K562 (cell line): ENCODE data around the gene POLR3A. TPM values are rescaled to one million over a fixed set of nuclear protein-coding genes. Genes with fewer than 3 reads are reported as not detected.
A peak's percentile ranks its signal among the peaks of the same experiment; 100 is the strongest.

Source experiments
- CBFA2T2 ChIP-seq: fragments of 450-650 bp; conservative IDR thresholded peaks from 2 replicates; pipeline ENCODE4 v1.6.1; 2017; ENCODE audit warnings: mild to moderate bottlenecking
- CEBPZ ChIP-seq: fragments of 150-350 bp; IDR thresholded peaks from 2 replicates; pipeline ENCODE4 v1.6.1; 2014; ENCODE audit warnings: low read depth, mild to moderate bottlenecking, low read length, borderline replicate concordance
- CHD4 ChIP-seq: fragments of 200-600 bp; sonication (generic); IDR thresholded peaks from 3 replicates; pipeline ENCODE4 v1.6.1; 2012; ENCODE audit warnings: low read depth, mild to moderate bottlenecking, mixed read lengths, low read length, inconsistent platforms; ENCODE audit not compliant: insufficient read depth, insufficient replicate concordance, poor library complexity, severe bottlenecking
- DNMT1 ChIP-seq: fragments of 450-650 bp; IDR thresholded peaks from 2 replicates; pipeline ENCODE4 v1.6.1; 2016; ENCODE audit warnings: antibody characterized with exemption, mild to moderate bottlenecking
- ESRRB ChIP-seq: fragments of 250-450 bp; sonication (Bioruptor Pico); IDR thresholded peaks from 2 replicates; pipeline ENCODE4 v1.5.0; 2020; ENCODE audit warnings: mild to moderate bottlenecking, moderate library complexity, borderline replicate concordance
- HDAC3 ChIP-seq: fragments of 450-650 bp; IDR thresholded peaks from 2 replicates; pipeline ENCODE4 v1.6.1; 2018; ENCODE audit warnings: borderline replicate concordance, mild to moderate bottlenecking, moderate library complexity; ENCODE audit not compliant: partially characterized antibody
- HLTF ChIP-seq: fragments of 450-650 bp; IDR thresholded peaks from 2 replicates; pipeline ENCODE4 v1.6.1; 2016
- HNRNPK ChIP-seq: fragments of 200-400 bp; formaldehyde crosslinking; IDR thresholded peaks from one replicate; pipeline ENCODE4 v1.6.1; 2018; ENCODE audit warnings: mild to moderate bottlenecking, low read depth, low read length; ENCODE audit not compliant: poor library complexity, severe bottlenecking
- KLF1 ChIP-seq: fragments of 450-650 bp; IDR thresholded peaks from 2 replicates; pipeline ENCODE4 v1.6.1; 2016; ENCODE audit warnings: missing genetic modification characterization, missing compliant biosample characterization
- NFATC3 ChIP-seq: fragments of 450-650 bp; IDR thresholded peaks from 2 replicates; pipeline ENCODE4 v1.6.1; 2017; ENCODE audit warnings: mild to moderate bottlenecking
- NR2C2 ChIP-seq, 2 experiments: fragments of 200-800 bp in 1 of 2; sonication (Bioruptor generic) in 1 of 2; sonication (generic) in 1 of 2; formaldehyde crosslinking in 1 of 2; IDR thresholded peaks; 2 replicates each; pipeline versions ENCODE4 v1.6.1 to v1.8.0; 2016 to 2022; ENCODE audit warnings: mild to moderate bottlenecking in 1 of 2, missing compliant biosample characterization in 1 of 2, missing genetic modification characterization in 1 of 2, missing genetic modification reagents in 1 of 2
- POLR3A ChIP-seq: IDR thresholded peaks from 2 replicates; pipeline ENCODE4 v1.6.1; 2011; ENCODE audit warnings: borderline replicate concordance, mild to moderate bottlenecking, moderate library complexity; ENCODE audit not compliant: insufficient read length, insufficient read depth; ENCODE audit errors: extremely low read depth
- STAG1 ChIP-seq: sonication (generic); formaldehyde crosslinking; IDR thresholded peaks from 2 replicates; pipeline ENCODE4 v1.5.0; 2020; ENCODE audit warnings: missing genetic modification reagents, borderline replicate concordance
- TCF3 ChIP-seq: sonication (generic); formaldehyde crosslinking; IDR thresholded peaks from 2 replicates; pipeline ENCODE4 v1.4.0; 2020; ENCODE audit warnings: mild to moderate bottlenecking, missing genetic modification reagents
- THRAP3 ChIP-seq: fragments of 450-650 bp; IDR thresholded peaks from 2 replicates; pipeline ENCODE4 v1.6.1; 2016; ENCODE audit warnings: mild to moderate bottlenecking, inconsistent platforms, borderline replicate concordance
- TRIM28 ChIP-seq: fragments of 450-650 bp; IDR thresholded peaks from 2 replicates; pipeline ENCODE4 v1.6.1; 2017
- ZBTB33 ChIP-seq: sonication (generic); formaldehyde crosslinking; IDR thresholded peaks from 2 replicates; pipeline ENCODE4 v1.8.1; 2023; ENCODE audit warnings: mild to moderate bottlenecking, missing genetic modification reagents
- ZKSCAN8 ChIP-seq: fragments of 200-800 bp; sonication (Bioruptor generic); IDR thresholded peaks from 2 replicates; pipeline ENCODE4 v1.6.1; 2016; ENCODE audit warnings: missing genetic modification characterization, missing compliant biosample characterization
- ZNF3 ChIP-seq: fragments of 250-450 bp; sonication (Bioruptor Pico); IDR thresholded peaks from 2 replicates; pipeline ENCODE4 v1.5.0; 2021; ENCODE audit warnings: mild to moderate bottlenecking, moderate library complexity
- ZNF764 ChIP-seq: fragments of 250-450 bp; sonication (Bioruptor Pico); IDR thresholded peaks from 2 replicates; pipeline ENCODE4 v1.4.0; 2020; ENCODE audit warnings: low read depth, mild to moderate bottlenecking, moderate library complexity
- polyA plus RNA-seq, 8 experiments: library from polyadenylated mRNA; depleted of rRNA in 4 of 8; stranded (reverse) in 5 of 8; unstranded in 3 of 8; fragments of >200 nt; fragmentation: Nextera tagmentation in 2 of 8; fragmentation: Illumina TruSeq in 1 of 8; extraction: Ambion mirVana in 2 of 8; extraction: Trizol in 1 of 8; gene quantifications; 2 replicates each; pipeline versions ENCODE4 v1.2.1 to v1.2.3, GENCODE V29; 2011 to 2014; ENCODE audit warnings: inconsistent platforms in 1 of 8, missing spikeins in 1 of 8
- total RNA-seq, 7 experiments: library from RNA; depleted of rRNA in 6 of 7; stranded (reverse); fragments of >200 nt in 6 of 7; fragmentation: Illumina TruSeq in 2 of 7; extraction: Trizol in 2 of 7; gene quantifications; 2 replicates each; pipeline versions ENCODE4 v1.2.1 to v1.2.3, GENCODE V29; 2011 to 2021; ENCODE audit warnings: low replicate concordance in 1 of 7
- TF ChIP-seq, protein P1 (sequence below): fragments of 250-450 bp; sonication (Bioruptor Pico); IDR thresholded peaks from 2 replicates; pipeline ENCODE4 v1.8.0; 2022; ENCODE audit warnings: inconsistent platforms, mild to moderate bottlenecking, moderate library complexity, borderline replicate concordance

Gene POLR3A
- total and polyA plus RNA-seq, 9 of the 15 experiments (the other 6 are each of a cell fraction or from before 2014, with no cell fraction given) = 14.9 to 37.0 (median 26.7) TPM

GRCh38 chr10:77970869-77971803 lies 58.2 kb downstream of the POLR3A start (continued):
- no peak for TF ChIP-seq HNRNPK
- TF ChIP-seq DNMT1 = no peak
- no peak for TF ChIP-seq POLR3A
- no peak for TF ChIP-seq NFATC3
- TF ChIP-seq ZNF3 (CRISPR knock-in tag) = no peak
- peak; percentile 87; the same call in 1 of the 2 replicates for TF ChIP-seq HLTF
- TF ChIP-seq, protein P1, sequence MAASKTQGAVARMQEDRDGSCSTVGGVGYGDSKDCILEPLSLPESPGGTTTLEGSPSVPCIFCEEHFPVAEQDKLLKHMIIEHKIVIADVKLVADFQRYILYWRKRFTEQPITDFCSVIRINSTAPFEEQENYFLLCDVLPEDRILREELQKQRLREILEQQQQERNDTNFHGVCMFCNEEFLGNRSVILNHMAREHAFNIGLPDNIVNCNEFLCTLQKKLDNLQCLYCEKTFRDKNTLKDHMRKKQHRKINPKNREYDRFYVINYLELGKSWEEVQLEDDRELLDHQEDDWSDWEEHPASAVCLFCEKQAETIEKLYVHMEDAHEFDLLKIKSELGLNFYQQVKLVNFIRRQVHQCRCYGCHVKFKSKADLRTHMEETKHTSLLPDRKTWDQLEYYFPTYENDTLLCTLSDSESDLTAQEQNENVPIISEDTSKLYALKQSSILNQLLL (CRISPR knock-in tag) = no peak
- no peak for TF ChIP-seq CHD4
- no peak for TF ChIP-seq STAG1 (CRISPR knock-in tag)
- peak; percentile 70 for TF ChIP-seq HDAC3
- no peak for TF ChIP-seq CEBPZ
- 0 out of 2 replicates have a peak, but pooled peaks have one; percentile 18 for TF ChIP-seq THRAP3
- TF ChIP-seq TCF3 = no peak
- no peak for TF ChIP-seq NR2C2 (CRISPR knock-in tag; IDR thresholded peaks at IDR 0.05)
- peak; percentile 75 for TF ChIP-seq NR2C2 (tag; IDR thresholded peaks at IDR 0.05)
- TF ChIP-seq KLF1 = no peak
- TF ChIP-seq ZKSCAN8 (CRISPR knock-in tag) = peak; percentile 90
- TF ChIP-seq TRIM28 = peak; percentile 79
- TF ChIP-seq ZBTB33 (CRISPR knock-in tag) = no peak
- no peak for TF ChIP-seq CBFA2T2
- TF ChIP-seq ESRRB (CRISPR knock-in tag) = no peak
- TF ChIP-seq ZNF764 (CRISPR knock-in tag) = no peak
